SHP77 treated with DMSO at 0.1 percent for 48 hours (cell line): Measurements from ENCODE around the gene RWDD1.

Source experiments
- DNase-seq: peaks from one replicate; lab custom pipeline; 2025; lab: John Stamatoyannopoulos, UW

Gene RWDD1, protein sequence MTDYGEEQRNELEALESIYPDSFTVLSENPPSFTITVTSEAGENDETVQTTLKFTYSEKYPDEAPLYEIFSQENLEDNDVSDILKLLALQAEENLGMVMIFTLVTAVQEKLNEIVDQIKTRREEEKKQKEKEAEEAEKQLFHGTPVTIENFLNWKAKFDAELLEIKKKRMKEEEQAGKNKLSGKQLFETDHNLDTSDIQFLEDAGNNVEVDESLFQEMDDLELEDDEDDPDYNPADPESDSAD

GRCh38 chr6:116570856-116571682, at the start of gene RWDD1:
TSS of gene RWDD1 (plus strand) at chr6:116571504. CDS start at chr6:116571583, 79 bp downstream.
- DNase-seq = peak; percentile 98

- no peak for DNase-seq
Observed at GRCh38 chr6:116522896-116523295, 48.4 kb upstream of the RWDD1 start.

- no peak for DNase-seq
Observed at GRCh38 chr6:116524236-116524635, 47.1 kb upstream of the RWDD1 start.

GRCh38 chr6:116528133-116528532, 43.2 kb upstream of the RWDD1 start:
- DNase-seq = no peak

GRCh38 chr6:116528780-116529179, 42.5 kb upstream of the RWDD1 start:
- no peak for DNase-seq

DNA sequence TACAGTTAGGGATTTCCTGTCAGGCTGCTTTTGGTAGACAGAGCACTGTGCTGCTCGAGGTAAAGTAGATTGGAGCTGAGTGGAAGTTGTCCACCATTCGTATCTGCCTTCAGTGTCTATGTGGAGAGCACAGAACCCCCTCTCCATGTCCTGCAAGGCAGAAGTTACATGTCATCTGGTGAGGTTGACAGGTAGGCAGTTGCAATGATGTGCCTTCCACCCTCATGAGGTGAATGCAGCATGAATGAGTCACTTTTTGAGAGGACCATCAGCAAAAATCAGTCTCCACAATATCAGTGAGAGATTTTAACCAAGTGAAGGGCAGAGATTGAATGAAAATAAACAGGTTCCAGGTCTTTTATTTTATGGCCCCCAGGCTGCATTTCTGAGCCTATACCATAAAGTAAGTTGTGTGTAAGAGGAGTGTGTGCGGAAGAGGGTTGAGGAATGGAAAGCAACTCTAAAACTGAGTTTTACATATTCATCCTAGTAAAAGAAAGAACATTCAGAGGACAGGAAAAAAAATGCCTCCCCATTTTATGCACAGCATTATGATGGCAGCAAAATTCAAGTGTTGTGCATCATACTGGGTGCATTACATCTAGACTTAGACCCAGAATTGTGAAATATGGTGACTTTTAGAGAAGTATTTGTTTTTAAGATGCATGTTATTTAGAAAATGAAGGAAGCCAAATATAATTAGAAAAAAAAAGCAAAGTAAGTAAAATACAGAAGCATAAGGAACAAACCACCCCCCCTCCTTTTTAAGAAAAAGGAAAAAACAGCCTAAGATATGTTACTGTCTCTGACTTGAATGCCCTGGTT, 41.6 kb upstream of the RWDD1 start:
- DNase-seq = no peak

GRCh38 chr6:116530436-116530835, 40.9 kb upstream of the RWDD1 start:
- peak; percentile 75 for DNase-seq

- peak; percentile 57 for DNase-seq
Observed at GRCh38 chr6:116531675-116532570, 39.4 kb upstream of the RWDD1 start.

DNA sequence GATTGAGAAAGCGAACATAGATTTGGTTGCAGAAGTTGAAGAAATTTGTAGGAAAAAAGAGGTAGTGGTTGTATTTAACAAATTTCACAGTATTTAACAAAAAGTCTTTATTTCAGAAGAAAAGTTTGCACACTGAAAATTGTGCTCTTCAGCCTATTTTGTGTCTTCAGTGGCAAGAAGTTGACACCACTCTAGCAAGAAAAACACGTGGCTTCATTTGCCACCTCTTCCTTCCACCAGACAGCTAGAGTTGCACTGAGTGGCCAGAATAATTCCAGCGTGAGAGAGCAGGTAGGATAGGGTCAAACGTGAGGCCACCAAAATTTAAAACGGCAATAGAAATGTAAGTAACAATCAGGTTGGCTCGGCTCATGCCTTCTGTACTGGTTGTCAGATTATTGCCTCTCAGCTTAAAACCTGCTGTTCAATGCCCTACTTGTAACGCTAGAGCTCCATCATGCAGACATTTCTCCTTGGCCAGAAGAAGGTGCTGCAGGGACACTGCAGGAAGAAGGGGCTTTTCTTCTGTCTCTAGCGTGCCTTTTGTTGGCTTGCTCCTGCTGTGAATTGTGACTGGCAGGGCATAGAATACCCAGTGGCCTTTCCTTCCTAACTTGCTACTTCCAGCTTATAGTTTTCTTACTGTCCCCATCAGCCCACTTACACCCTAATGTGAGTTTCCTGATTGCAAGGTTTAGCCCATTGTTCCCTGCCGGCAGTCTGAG, 37.9 kb upstream of the RWDD1 start:
- DNase-seq = no peak

DNA sequence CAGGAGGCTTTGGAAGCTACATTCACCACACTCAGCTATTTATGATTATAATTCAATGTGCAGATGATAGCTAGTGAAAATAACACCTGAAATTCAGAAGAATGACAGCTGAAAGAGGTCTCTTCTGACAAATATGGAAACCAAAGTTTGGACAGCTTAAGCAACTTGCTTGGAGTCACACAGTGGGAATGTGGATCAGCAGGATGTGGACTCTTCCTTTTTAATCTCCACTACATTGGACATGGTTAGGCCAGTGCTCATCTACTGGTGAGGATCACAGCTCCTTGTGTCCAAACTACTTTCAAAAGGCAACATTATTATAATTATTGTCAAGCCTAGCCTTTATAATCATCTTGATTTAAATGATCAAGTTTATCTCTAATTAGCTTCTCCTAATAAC, 36.2 kb upstream of the RWDD1 start:
- DNase-seq = no peak

- peak; percentile 36 for DNase-seq
Observed at GRCh38 chr6:116536216-116536621, 35.1 kb upstream of the RWDD1 start.

DNA sequence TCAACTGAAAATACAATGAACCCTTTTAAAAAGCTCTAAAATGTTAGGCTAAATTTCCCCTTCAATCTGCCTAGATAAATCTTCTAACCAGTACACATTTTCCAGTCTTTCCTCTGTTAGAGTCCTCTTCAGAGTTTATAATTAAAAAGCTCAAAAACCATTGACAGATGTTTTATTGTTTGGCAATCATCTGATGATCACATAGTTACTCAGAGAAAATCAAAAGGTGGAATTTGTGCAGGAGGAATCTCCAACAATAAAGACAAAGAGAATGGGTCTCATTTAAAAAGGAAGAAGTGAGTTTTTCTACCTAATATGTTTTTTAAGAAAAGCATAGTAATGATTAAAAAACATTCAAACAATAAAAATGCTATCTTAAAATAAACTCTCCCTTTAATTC, 28.9 kb upstream of the RWDD1 start:
- no peak for DNase-seq

GRCh38 chr6:116543149-116543548, 28.2 kb upstream of the RWDD1 start:
- no peak for DNase-seq

GRCh38 chr6:116545651-116546050, 25.7 kb upstream of the RWDD1 start, which contains the start of gene TRAPPC3L:
TSS of gene TRAPPC3L (minus strand) at chr6:116545684. CDS start at chr6:116545514, 170 bp downstream.
- no peak for DNase-seq

- no peak for DNase-seq
Observed at GRCh38 chr6:116547358-116547757, 23.9 kb upstream of the RWDD1 start.

- no peak for DNase-seq
Observed at GRCh38 chr6:116550796-116551195, 20.5 kb upstream of the RWDD1 start.

GRCh38 chr6:116553451-116553850, 17.9 kb upstream of the RWDD1 start, which contains the start of gene CALHM4:
TSS of gene CALHM4 (plus strand) at chr6:116553751. CDS start at chr6:116553794, 43 bp downstream.
- no peak for DNase-seq

DNA sequence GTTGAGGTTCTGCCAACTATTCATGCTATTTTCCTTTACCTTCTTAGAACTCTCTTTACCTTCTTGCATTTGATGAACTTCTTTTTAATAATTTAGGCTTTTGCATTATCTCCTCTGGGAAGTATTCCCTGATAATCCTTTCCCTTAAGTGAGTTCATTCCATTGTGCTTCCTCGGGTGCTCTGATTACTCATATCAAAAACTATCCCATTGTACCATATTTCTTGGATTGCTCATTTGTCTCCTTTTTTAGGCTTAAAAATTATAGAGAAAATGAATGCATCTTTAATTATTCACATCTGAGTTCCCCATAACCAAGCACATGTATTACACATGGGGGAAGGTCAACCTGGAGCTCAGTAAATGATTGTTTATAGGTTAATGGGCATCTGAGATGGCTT, 15.2 kb upstream of the RWDD1 start:
- DNase-seq = no peak

- no peak for DNase-seq
Observed at GRCh38 chr6:116556814-116557415, 14.4 kb upstream of the RWDD1 start.

GRCh38 chr6:116557893-116558292, 13.4 kb upstream of the RWDD1 start:
- peak; percentile 24 for DNase-seq
